Measurements from ENCODE around the gene COPS7A. TPM values are rescaled to one million over a fixed set of nuclear protein-coding genes. Genes with fewer than 3 reads are reported as not detected.
"Not testable (repeated sequence)": the region's sequence is repeated elsewhere in the genome, so short reads cannot be mapped to it uniquely, and the experiment has no call there.

The COPS7A gene
- total and polyA plus RNA-seq, 10 donors, result 29.6 to 61.9 (median 46.4) TPM

DNA sequence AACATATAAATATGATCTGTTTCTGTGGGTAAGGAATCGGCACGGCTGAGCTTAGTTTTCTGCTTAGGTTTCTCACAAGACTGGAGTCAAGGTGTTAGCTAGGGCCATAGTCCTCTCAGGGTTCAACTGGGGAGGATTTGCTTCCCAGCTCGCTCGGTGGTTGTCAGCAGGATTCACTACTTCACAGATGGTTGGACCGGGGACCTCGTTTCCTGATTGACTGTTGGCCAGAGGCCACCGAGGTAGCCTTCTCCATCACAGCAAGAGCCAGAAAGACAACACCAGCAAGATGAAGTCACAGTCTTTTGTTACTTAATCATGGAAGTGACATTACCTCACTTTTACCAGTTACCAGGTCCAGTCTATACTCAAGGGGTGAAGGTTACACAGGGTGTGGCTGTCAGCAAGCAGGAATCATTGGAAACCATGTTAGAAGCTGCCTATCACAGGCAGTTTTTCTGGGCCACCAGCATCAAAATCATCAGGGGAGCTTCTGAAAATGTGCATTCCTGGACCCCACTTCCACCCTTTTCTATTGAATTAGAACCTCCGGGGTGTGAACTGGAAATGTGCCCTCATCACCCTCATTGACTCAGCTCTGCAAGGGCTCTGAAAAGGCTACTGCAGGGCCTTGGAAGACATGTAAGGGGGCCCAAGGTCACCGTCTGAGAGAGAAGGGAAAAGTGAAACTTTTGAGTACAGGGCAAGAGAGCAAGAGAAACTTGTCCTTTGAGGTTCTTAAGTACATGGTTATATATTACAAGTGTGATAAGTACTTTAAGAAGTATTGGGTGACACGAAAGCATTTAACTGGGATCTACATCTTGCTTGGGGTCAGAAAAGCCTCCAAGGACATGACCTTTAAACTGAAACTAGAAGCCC, 10.9 kb downstream of the COPS7A start:
- H3K4me1 ChIP-seq, result peaks cover 0 to 20% (median 9%) of the 10 kb centered on the region in 6 donors
- peak; percentile 48 for DNase-seq
- H3K4me3 ChIP-seq, result no peak overlapping the region
- no peaks in the 10 kb centered on the region for H3K27me3 ChIP-seq (replicated peaks in 1 of 7)
- peak overlapping the region in 2 of 8 donors; percentile 4 to 17 for H3K27ac ChIP-seq
- intact Hi-C loops (cut with DNase I; ENCODE audit: low total_unique reads), result no loop called here
- WGBS, 5 donors, result 63 to 91% (median 77%) methylated on average over 10 of the region's 10 CpGs
- H3K9me3 ChIP-seq, result no peaks in the 10 kb centered on the region
- H3K36me3 ChIP-seq, result peaks cover 7 to 55% (median 36%) of the 10 kb centered on the region in 6 donors
- TF ChIP-seq POLR2AphosphoS5 (IDR thresholded peaks at IDR 0.05) (no peak), POLR2A (IDR thresholded peaks at IDR 0.05) (no peak)
- TF ChIP-seq, protein P1, sequence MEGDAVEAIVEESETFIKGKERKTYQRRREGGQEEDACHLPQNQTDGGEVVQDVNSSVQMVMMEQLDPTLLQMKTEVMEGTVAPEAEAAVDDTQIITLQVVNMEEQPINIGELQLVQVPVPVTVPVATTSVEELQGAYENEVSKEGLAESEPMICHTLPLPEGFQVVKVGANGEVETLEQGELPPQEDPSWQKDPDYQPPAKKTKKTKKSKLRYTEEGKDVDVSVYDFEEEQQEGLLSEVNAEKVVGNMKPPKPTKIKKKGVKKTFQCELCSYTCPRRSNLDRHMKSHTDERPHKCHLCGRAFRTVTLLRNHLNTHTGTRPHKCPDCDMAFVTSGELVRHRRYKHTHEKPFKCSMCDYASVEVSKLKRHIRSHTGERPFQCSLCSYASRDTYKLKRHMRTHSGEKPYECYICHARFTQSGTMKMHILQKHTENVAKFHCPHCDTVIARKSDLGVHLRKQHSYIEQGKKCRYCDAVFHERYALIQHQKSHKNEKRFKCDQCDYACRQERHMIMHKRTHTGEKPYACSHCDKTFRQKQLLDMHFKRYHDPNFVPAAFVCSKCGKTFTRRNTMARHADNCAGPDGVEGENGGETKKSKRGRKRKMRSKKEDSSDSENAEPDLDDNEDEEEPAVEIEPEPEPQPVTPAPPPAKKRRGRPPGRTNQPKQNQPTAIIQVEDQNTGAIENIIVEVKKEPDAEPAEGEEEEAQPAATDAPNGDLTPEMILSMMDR (IDR thresholded peaks at IDR 0.05 in 8 of 11, conservative IDR thresholded peaks at IDR 0.05 in 3 of 11), result no peak

DNA sequence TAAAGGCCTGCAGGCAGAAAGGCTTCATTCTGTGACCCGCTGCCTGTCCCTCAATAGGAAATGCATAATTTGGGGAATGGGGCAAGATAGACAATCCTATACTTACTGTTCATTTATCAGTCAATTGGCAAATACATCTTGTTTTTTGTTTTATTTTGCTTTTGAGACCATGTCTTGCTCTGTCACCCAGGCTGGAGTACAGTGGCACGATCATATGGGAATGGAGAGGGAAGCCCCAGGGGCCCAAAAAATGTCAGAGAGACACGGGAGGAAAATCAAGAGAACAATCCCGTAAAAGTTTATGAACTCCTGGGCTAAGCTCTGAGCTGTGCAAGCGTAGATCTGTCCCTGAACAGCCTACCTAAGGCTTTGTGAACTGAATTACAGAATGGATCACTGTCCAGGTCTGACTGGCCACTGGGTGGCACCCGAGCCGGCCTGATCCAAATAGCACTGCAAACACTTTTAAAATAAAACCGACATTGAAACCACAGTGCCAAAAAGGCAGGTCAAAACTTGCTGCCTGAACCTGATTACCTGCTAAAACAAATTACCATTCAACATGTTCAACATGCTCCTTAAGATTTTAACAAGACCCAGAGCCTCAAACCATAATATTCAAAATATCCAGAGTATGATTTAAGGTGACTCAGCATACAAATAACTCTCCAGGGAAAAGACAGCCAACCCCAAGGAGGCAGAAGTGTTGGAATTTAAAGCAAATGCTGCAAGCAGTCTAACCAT, 11.8 kb downstream of the COPS7A start:
- 43 to 53% (median 49%) methylated on average over 8 of the region's 8 CpGs for WGBS, 5 donors
- intact Hi-C loops (cut with DNase I; ENCODE audit: low total_unique reads), result no loop called here
- no peak overlapping the region for H3K27ac ChIP-seq
- H3K4me1 ChIP-seq, result peaks cover 0 to 20% (median 9%) of the 10 kb centered on the region in 6 donors
- TF ChIP-seq POLR2AphosphoS5 (IDR thresholded peaks at IDR 0.05), result peak in 1 of 3 donors; percentile 27
- no peak for TF ChIP-seq POLR2A (IDR thresholded peaks at IDR 0.05)
- TF ChIP-seq, protein P1 (IDR thresholded peaks at IDR 0.05 in 8 of 11, conservative IDR thresholded peaks at IDR 0.05 in 3 of 11), result peak; percentile 29 to 73 (median 58)
- DNase-seq, result peak; percentile 82
- no peaks in the 10 kb centered on the region for H3K27me3 ChIP-seq (replicated peaks in 1 of 7)
- no peak overlapping the region for H3K4me3 ChIP-seq
- H3K36me3 ChIP-seq, result peaks cover 5 to 46% (median 28%) of the 10 kb centered on the region in 6 donors
- H3K9me3 ChIP-seq, result no peaks in the 10 kb centered on the region

DNA sequence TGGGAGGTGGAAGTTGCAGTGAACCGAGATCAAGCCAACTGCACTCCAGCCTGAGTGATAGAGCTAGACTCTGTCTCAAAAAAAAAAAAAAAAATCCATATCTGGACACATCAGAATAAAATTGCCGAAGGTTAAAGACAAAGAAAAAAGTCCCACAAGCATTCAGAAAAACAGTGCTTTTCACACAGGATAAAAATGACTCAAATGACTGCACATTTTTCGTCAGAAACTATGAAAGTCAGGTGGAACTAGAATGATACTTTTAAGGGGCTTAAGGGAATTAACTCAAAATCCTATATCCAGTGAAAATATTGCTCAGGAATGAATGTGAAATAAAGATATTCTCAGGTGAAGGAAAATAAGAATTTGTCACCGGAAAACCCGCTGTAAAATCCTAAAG, 12.9 kb downstream of the COPS7A start:
- no peak overlapping the region for H3K4me3 ChIP-seq
- no peak overlapping the region for H3K27ac ChIP-seq
- no peaks in the 10 kb centered on the region for H3K27me3 ChIP-seq (replicated peaks in 1 of 7)
- intact Hi-C loops (cut with DNase I; ENCODE audit: low total_unique reads), result no loop called here
- H3K9me3 ChIP-seq, result no peaks in the 10 kb centered on the region
- no peak for DNase-seq
- TF ChIP-seq POLR2A (IDR thresholded peaks at IDR 0.05) (no peak), POLR2AphosphoS5 (IDR thresholded peaks at IDR 0.05) (no peak)
- TF ChIP-seq, protein P1 (IDR thresholded peaks at IDR 0.05 in 8 of 11, conservative IDR thresholded peaks at IDR 0.05 in 3 of 11), result no peak
- peaks cover 0 to 35% (median 16%) of the 10 kb centered on the region in 6 donors for H3K36me3 ChIP-seq
- peaks cover 0 to 20% (median 9%) of the 10 kb centered on the region in 6 donors for H3K4me1 ChIP-seq
- 92 to 96% (median 94%) methylated on average over 5 of the region's 5 CpGs for WGBS, 5 donors

DNA sequence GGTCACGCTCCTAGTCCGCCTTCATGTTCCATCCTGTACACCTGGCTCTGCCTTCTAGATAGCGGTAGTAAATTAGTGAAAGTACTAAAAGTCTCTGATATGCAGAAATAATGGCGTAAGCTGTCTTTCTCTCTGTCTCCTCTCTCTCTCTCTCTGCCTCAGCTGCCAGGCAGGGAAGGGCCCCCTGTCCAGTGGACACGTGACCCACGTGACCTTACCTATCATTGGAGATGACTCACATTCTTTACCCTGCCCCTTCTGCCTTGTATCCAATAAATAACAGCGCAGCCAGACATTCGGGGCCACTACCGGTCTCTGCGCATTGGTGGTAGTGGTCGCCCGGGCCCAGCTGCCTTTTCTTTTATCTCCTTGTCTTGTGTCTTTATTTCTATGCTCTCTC, 18.2 kb downstream of the COPS7A start:
- H3K9me3 ChIP-seq; H3K27me3 ChIP-seq (replicated peaks in 1 of 7); DNase-seq; H3K4me3 ChIP-seq; H3K27ac ChIP-seq; intact Hi-C loops (cut with DNase I; ENCODE audit: low total_unique reads): not testable (repeated sequence)
- peaks cover 0 to 24% (median 15%) of the 10 kb centered on the region in 6 donors for H3K4me1 ChIP-seq
- WGBS, 5 donors, result 78 to 89% (median 88%) methylated on average over 8 to 12 of the region's 12 CpGs
- H3K36me3 ChIP-seq, result peaks cover 0 to 12% (median 4%) of the 10 kb centered on the region in 6 donors

Data from spleen (tissue), 11 donors.